CD14-positive monocyte (primary cell): ENCODE results near the gene MS4A13. TPM values are rescaled to one million over a fixed set of nuclear protein-coding genes. Genes with fewer than 3 reads are reported as not detected.
A peak's percentile ranks its signal among the peaks of the same experiment; 100 is the strongest.

Experiments
- DNase-seq, 3 donors: peaks; one replicate each; pipeline ENCODE4 v3.0.0-alpha.2; 2011 to 2022
- H2AFZ ChIP-seq: 2 replicates; pipeline ENCODE4 v1.6.0; 2012; ENCODE audit warnings: mild to moderate bottlenecking, low read depth, low read length, inconsistent platforms; ENCODE audit not compliant: insufficient read depth, poor library complexity, severe bottlenecking
- H3K27ac ChIP-seq, 2 donors: 1 replicate in 1 of 2; 2 replicates in 1 of 2; pipeline ENCODE4 v1.5.1; 2012 to 2013; ENCODE audit warnings: low read length in 2 of 2, control low read depth in 1 of 2, inconsistent platforms in 1 of 2, low read depth in 1 of 2, mild to moderate bottlenecking in 1 of 2
- H3K27me3 ChIP-seq, 2 donors: one replicate each; pipeline versions ENCODE4 v1.6.0 to v1.6.1; 2011 to 2013; ENCODE audit warnings: low read length in 2 of 2; ENCODE audit not compliant: control insufficient read depth in 2 of 2, insufficient read depth in 2 of 2
- H3K36me3 ChIP-seq, 2 donors: replicated peaks in 1 of 2; 1 replicate in 1 of 2; 2 replicates in 1 of 2; pipeline versions ENCODE4 v1.5.1 to v1.6.1; 2012 to 2013; ENCODE audit warnings: low read length in 2 of 2, control low read depth in 1 of 2, inconsistent platforms in 1 of 2, mild to moderate bottlenecking in 1 of 2; ENCODE audit not compliant: insufficient read depth in 2 of 2, control insufficient read depth in 1 of 2
- H3K4me1 ChIP-seq, 2 donors: 1 replicate in 1 of 2; 2 replicates in 1 of 2; pipeline versions ENCODE4 v1.5.1 to v1.6.1; 2012 to 2013; ENCODE audit warnings: low read length in 2 of 2, control low read depth in 1 of 2, inconsistent platforms in 1 of 2, mild to moderate bottlenecking in 1 of 2, moderate library complexity in 1 of 2; ENCODE audit not compliant: insufficient read depth in 2 of 2, control insufficient read depth in 1 of 2
- H3K4me2 ChIP-seq: replicated peaks from 2 replicates; pipeline ENCODE3; 2012; ENCODE audit warnings: low read length, moderate library complexity, mild to moderate bottlenecking; ENCODE audit not compliant: poor library complexity, severe bottlenecking; ENCODE audit errors: extremely low read depth
- H3K4me3 ChIP-seq, 3 experiments: fragments of 200-600 bp in 1 of 3; sonication (generic) in 1 of 3; replicated peaks in 1 of 3; 1 replicate in 2 of 3; 2 replicates in 1 of 3; pipeline ENCODE4 v1.5.1; 2011 to 2013; ENCODE audit warnings: low read length in 3 of 3, mild to moderate bottlenecking in 3 of 3, control low read depth in 2 of 3, low read depth in 2 of 3, inconsistent platforms in 1 of 3, moderate library complexity in 1 of 3
- H3K79me2 ChIP-seq: 2 replicates; pipeline ENCODE4 v1.6.0; 2012; ENCODE audit warnings: mild to moderate bottlenecking, control low read depth, inconsistent platforms, low read length, moderate library complexity; ENCODE audit not compliant: insufficient read depth
- H3K9ac ChIP-seq: 2 replicates; pipeline ENCODE4 v1.6.0; 2017; ENCODE audit warnings: low read length, mild to moderate bottlenecking; ENCODE audit not compliant: insufficient read depth, poor library complexity, severe bottlenecking
- H3K9me3 ChIP-seq, 2 donors: replicated peaks in 1 of 2; 1 replicate in 1 of 2; 2 replicates in 1 of 2; pipeline versions ENCODE4 v1.5.1 to v1.6.1; 2012 to 2013; ENCODE audit warnings: low read length in 2 of 2, control low read depth in 1 of 2; ENCODE audit not compliant: control insufficient read depth in 1 of 2, insufficient read depth in 1 of 2
- H4K20me1 ChIP-seq: 2 replicates; pipeline ENCODE4 v1.6.0; 2012; ENCODE audit warnings: mild to moderate bottlenecking, low read length, control low read depth, moderate library complexity; ENCODE audit not compliant: insufficient read depth
- H3K27ac Mint-ChIP-seq, 7 donors: one replicate each; pipeline ENCODE4 v1.8.0; 2020; ENCODE audit warnings: mild to moderate bottlenecking in 7 of 7, mixed read lengths in 7 of 7, moderate library complexity in 6 of 7, inconsistent platforms in 2 of 7
- H3K27me3 Mint-ChIP-seq, 3 donors: one replicate each; pipeline ENCODE4 v1.8.0; 2021 to 2022; ENCODE audit warnings: low read depth in 3 of 3, mild to moderate bottlenecking in 3 of 3, mixed read lengths in 3 of 3, moderate library complexity in 3 of 3, inconsistent platforms in 1 of 3
- H3K36me3 Mint-ChIP-seq, 2 donors: one replicate each; pipeline ENCODE4 v1.8.0; 2020; ENCODE audit warnings: mixed read lengths in 2 of 2, inconsistent platforms in 1 of 2, mild to moderate bottlenecking in 1 of 2
- H3K4me1 Mint-ChIP-seq: one replicate; pipeline ENCODE4 v1.8.0; 2020; ENCODE audit warnings: mild to moderate bottlenecking, mixed read lengths
- H3K4me3 Mint-ChIP-seq, 2 donors: one replicate each; pipeline ENCODE4 v1.8.0; 2020; ENCODE audit warnings: mild to moderate bottlenecking in 2 of 2, mixed read lengths in 2 of 2, moderate library complexity in 1 of 2
- H3K9me3 Mint-ChIP-seq, 7 donors: one replicate each; pipeline ENCODE4 v1.8.0; 2020 to 2022; ENCODE audit warnings: mixed read lengths in 7 of 7, mild to moderate bottlenecking in 6 of 7, moderate library complexity in 6 of 7, inconsistent platforms in 2 of 7
- WGBS: methylation state at CpG from one replicate; pipeline ENCODE4 v1.1.5; 2013; ENCODE audit warnings: missing lambda C conversion rate; ENCODE audit not compliant: insufficient coverage; 5-methylcytosine and 5-hydroxymethylcytosine counted together
- intact Hi-C, 2 donors: fragments of 100-400 bp; cut with micrococcal nuclease; formaldehyde crosslinking; loops; one replicate each; pipeline versions ENCODE4 v1.15.0 to v1.15.1; 2023
- polyA plus RNA-seq, 3 donors: library from polyadenylated mRNA; depleted of rRNA in 1 of 3; unstranded in 2 of 3; stranded (reverse) in 1 of 3; fragments of 300-500 nt in 2 of 3; fragments of >200 nt in 1 of 3; fragmentation: Illumina TruSeq in 2 of 3; gene quantifications; 1 replicate in 2 of 3; 2 replicates in 1 of 3; pipeline ENCODE4 v1.2.3, GENCODE V29; 2012 to 2021
- TF ChIP-seq, protein P1 (sequence below): fragments of 200-600 bp; IDR thresholded peaks from one replicate; pipeline ENCODE4 v1.8.0; 2022; ENCODE audit warnings: antibody characterized with exemption, mild to moderate bottlenecking

The MS4A13 gene
- polyA plus RNA-seq, 3 donors: not detected

GRCh38 chr11:60566776-60567175, 51.6 kb downstream of the MS4A13 start:
- H3K27me3 ChIP-seq: no peaks in the 10 kb centered on the region
- H3K4me1 Mint-ChIP-seq: peaks cover 29% of the 10 kb centered on the region
- no peaks in the 10 kb centered on the region for H4K20me1 ChIP-seq
- peak overlapping the region; percentile 23 for H3K9ac ChIP-seq
- H2AFZ ChIP-seq: peak overlapping the region; percentile 27
- DNase-seq: peak; percentile 49 to 71 (median 63)
- peak overlapping the region; percentile 85 to 97 (median 94) for H3K27ac Mint-ChIP-seq
- intact Hi-C loops: no loop called here
- peaks cover 2 to 3% of the 10 kb centered on the region in 2 donors for H3K36me3 Mint-ChIP-seq
- H3K4me2 ChIP-seq: peak overlapping the region; percentile 35
- peak overlapping the region; percentile 53 to 66 for H3K4me3 Mint-ChIP-seq
- no peaks in the 10 kb centered on the region for H3K79me2 ChIP-seq
- 0% methylated on average over 1 of the region's 5 CpGs for WGBS
- H3K36me3 ChIP-seq: no peaks in the 10 kb centered on the region
- TF ChIP-seq, protein P1, sequence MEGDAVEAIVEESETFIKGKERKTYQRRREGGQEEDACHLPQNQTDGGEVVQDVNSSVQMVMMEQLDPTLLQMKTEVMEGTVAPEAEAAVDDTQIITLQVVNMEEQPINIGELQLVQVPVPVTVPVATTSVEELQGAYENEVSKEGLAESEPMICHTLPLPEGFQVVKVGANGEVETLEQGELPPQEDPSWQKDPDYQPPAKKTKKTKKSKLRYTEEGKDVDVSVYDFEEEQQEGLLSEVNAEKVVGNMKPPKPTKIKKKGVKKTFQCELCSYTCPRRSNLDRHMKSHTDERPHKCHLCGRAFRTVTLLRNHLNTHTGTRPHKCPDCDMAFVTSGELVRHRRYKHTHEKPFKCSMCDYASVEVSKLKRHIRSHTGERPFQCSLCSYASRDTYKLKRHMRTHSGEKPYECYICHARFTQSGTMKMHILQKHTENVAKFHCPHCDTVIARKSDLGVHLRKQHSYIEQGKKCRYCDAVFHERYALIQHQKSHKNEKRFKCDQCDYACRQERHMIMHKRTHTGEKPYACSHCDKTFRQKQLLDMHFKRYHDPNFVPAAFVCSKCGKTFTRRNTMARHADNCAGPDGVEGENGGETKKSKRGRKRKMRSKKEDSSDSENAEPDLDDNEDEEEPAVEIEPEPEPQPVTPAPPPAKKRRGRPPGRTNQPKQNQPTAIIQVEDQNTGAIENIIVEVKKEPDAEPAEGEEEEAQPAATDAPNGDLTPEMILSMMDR: no peak
- H3K9me3 ChIP-seq: peaks cover 6 to 9% of the 10 kb centered on the region in 2 donors
- H3K4me1 ChIP-seq: peaks cover 19 to 24% of the 10 kb centered on the region in 2 donors
- peaks cover 13 to 26% (median 18%) of the 10 kb centered on the region in 7 donors for H3K9me3 Mint-ChIP-seq
- peaks cover 0 to 6% (median 1%) of the 10 kb centered on the region in 3 donors for H3K27me3 Mint-ChIP-seq
- peak overlapping the region in 2 of 3 experiments; percentile 4 to 49 for H3K4me3 ChIP-seq
- peak overlapping the region; percentile 57 to 80 for H3K27ac ChIP-seq

DNA sequence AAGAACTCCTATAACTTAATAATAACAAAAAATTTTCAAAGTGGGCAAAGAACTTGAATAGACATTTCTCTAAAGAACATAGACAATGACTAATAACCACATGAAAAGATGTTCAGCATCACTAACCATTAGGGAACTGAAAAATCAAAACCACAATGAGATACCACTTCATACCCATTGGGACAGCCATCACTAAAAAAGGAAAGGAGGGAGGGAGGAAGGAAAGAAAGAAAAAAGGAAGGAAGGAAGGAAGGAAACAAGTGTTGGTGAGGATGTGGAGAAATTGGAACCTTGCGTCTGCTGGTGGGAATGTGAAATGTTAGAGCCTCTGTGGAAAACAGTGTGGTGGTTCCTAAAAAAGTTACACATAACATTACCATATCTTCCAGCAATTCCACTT, 55.8 kb downstream of the MS4A13 start:
- intact Hi-C loops: no loop called here
- H3K27me3 Mint-ChIP-seq: peaks cover 0 to 2% (median 0%) of the 10 kb centered on the region in 3 donors
- peak overlapping the region in 3 of 7 donors; percentile 3 to 77 (median 35) for H3K27ac Mint-ChIP-seq
- H3K4me3 Mint-ChIP-seq: no peak overlapping the region
- H3K36me3 Mint-ChIP-seq: no peaks in the 10 kb centered on the region
- H3K9me3 ChIP-seq: no peaks in the 10 kb centered on the region
- H3K4me1 Mint-ChIP-seq: peaks cover 25% of the 10 kb centered on the region
- H3K36me3 ChIP-seq: no peaks in the 10 kb centered on the region
- TF ChIP-seq, protein P1: no peak
- peaks cover 5 to 10% (median 9%) of the 10 kb centered on the region in 7 donors for H3K9me3 Mint-ChIP-seq
- no peaks in the 10 kb centered on the region for H3K79me2 ChIP-seq
- H3K27ac ChIP-seq: no peak overlapping the region
- peak; percentile 21 to 57 (median 38) for DNase-seq
- H2AFZ ChIP-seq: no peak overlapping the region
- H3K4me3 ChIP-seq: no peak overlapping the region
- H4K20me1 ChIP-seq: no peaks in the 10 kb centered on the region
- WGBS: no CpG with 5 or more reads among the region's 1 CpG
- H3K4me2 ChIP-seq: no peak overlapping the region
- H3K27me3 ChIP-seq: no peaks in the 10 kb centered on the region
- H3K9ac ChIP-seq: no peak overlapping the region
- peaks cover 17 to 23% of the 10 kb centered on the region in 2 donors for H3K4me1 ChIP-seq
